ENCODE data around the gene ZMAT5.

Gene ZMAT5

DNA sequence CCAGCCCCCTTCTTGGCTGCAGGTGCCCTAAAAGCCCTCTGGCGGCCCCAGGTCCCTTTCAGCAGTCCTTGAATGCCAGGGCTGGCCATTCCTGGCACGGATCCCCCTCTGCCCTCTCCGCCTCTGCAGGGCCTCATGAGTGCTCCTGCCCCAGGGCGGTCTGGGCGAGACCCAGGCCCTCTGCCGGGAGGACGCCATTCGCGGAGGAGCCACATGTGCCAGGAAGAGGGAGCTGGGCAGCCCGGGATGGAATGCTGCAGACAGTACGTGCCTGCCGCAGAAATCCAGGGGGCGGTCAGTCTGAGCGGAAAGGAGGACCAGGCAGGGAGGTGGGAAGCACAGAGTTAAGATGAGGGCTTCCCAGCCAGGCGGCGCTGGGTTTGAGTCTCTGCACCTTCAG, 44.2 kb downstream of the ZMAT5 start:
- Histone ChIP-seq H3K27ac (no peak overlapping the region), H3K27me3 (replicated peaks) (peaks cover 19% of the 10 kb centered on the region), H3K4me3 (ENCODE audit: low read depth, low read length) (no peak overlapping the region), H3K36me3 (replicated peaks) (no peaks in the 10 kb centered on the region)
- DNase-seq: no peak
- TF ChIP-seq, protein P1, sequence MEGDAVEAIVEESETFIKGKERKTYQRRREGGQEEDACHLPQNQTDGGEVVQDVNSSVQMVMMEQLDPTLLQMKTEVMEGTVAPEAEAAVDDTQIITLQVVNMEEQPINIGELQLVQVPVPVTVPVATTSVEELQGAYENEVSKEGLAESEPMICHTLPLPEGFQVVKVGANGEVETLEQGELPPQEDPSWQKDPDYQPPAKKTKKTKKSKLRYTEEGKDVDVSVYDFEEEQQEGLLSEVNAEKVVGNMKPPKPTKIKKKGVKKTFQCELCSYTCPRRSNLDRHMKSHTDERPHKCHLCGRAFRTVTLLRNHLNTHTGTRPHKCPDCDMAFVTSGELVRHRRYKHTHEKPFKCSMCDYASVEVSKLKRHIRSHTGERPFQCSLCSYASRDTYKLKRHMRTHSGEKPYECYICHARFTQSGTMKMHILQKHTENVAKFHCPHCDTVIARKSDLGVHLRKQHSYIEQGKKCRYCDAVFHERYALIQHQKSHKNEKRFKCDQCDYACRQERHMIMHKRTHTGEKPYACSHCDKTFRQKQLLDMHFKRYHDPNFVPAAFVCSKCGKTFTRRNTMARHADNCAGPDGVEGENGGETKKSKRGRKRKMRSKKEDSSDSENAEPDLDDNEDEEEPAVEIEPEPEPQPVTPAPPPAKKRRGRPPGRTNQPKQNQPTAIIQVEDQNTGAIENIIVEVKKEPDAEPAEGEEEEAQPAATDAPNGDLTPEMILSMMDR (IDR thresholded peaks at IDR 0.05; ENCODE audit: low read depth, low read length, missing control alignments): no peak
- in situ Hi-C loops (cut with HindIII; ENCODE audit: low pct_ligation_motif_present, low sequenced_read_pairs): no loop called here

DNA sequence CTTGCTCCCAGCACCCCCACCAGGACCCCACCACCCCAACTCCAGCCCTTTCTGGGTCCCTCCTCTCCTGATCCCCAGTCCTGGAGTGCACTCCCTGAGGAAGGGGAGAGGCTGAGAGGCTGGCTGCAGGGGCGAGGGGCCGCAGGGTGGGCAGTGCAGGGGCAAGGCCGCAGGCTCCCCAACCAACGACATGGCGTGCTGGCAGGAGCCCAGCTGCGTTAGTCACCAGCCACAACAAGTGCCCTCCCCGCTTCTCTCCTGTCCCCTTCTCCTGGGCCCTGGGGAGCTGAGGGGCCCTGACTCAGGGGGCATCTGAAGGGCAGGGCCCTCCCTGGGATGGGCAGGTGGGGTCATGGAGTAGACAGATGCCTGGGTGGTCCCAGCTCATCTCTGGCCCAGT, 44.7 kb downstream of the ZMAT5 start:
- in situ Hi-C loops (cut with HindIII; ENCODE audit: low pct_ligation_motif_present, low sequenced_read_pairs): no loop called here
- Histone ChIP-seq H3K4me3 (ENCODE audit: low read depth, low read length) (no peak overlapping the region), H3K27me3 (replicated peaks) (peaks cover 19% of the 10 kb centered on the region), H3K36me3 (replicated peaks) (no peaks in the 10 kb centered on the region), H3K27ac (no peak overlapping the region)
- no peak for DNase-seq
- TF ChIP-seq, protein P1 (IDR thresholded peaks at IDR 0.05; ENCODE audit: low read depth, low read length, missing control alignments): no peak

DNA sequence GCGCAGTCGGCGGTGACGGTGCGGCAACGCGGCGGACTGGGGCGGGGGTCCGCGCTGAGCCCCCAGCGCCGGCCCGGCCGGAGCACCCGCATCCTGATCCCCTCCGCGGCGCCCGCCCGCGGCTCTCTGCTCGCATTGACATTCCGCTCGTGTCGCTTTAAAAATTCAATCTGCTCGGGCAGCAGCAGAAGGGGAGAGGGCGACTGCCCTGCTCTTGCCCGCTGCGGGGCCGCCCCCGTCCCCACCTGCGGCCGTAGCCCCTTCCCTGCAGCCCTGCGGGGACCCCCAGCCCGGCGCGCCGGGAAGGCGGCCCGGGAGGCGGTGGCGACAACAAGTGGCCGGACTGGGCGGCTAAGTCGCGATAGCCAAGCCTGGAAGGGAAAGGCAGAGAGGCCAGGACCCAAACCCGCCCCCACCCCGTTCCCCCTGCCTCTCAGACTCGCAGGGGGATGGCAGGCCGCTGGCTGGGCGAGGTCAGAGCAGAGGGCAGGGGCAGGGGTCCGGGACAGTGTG, 45.9 kb downstream of the ZMAT5 start:
- DNase-seq: no peak
- TF ChIP-seq, protein P1 (IDR thresholded peaks at IDR 0.05; ENCODE audit: low read depth, low read length, missing control alignments): no peak
- no peak overlapping the region for H3K27ac ChIP-seq
- H3K27me3 ChIP-seq (replicated peaks): peaks cover 19% of the 10 kb centered on the region
- no peaks in the 10 kb centered on the region for H3K36me3 ChIP-seq (replicated peaks)
- in situ Hi-C loops (cut with HindIII; ENCODE audit: low pct_ligation_motif_present, low sequenced_read_pairs): no loop called here
- no peak overlapping the region for H3K4me3 ChIP-seq (ENCODE audit: low read depth, low read length)

DNA sequence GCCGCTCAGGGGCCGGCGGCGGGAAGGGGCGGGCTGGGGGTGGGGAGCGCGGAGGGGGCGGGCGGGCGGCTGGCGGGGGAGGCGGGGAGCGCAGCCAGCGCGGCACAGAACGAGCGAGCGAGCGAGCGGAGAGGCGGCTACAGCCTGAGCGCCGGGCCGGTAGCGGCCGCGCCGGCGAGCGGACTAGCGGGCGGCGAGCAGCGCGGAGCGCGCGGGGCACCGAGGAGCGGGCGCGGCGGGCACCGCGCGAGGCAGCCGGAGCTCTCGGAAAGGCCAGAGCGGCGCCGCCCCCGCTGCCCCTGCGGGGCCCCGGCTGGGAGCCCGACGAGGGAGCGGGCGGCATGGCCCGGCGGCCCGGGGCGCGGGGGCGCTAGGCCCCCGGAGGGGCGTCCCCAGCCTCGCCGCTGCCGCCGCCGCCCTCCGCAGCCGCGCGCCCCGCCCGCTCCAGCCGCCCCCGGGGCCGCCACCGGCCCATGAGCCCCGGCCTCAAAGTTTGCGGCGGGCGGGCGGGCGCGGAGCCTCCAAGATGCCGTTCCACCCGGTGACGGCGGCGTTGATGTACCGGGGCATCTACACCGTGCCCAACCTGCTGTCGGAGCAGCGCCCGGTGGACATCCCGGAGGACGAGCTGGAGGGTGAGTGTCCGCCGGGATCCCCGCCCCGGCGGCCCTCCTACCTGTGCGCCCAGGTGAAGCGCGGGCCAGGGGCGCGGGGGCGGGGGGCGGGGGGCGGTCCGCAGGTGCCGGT, 46.7 kb downstream of the ZMAT5 start, which contains the start of gene CABP7:
CABP7 (plus strand) TSS at position 105 of the 747 bp plus-strand sequence; CDS start at position 527, 422 bp downstream.
- in situ Hi-C loops (cut with HindIII; ENCODE audit: low pct_ligation_motif_present, low sequenced_read_pairs): no loop called here
- no peak within 1 kb of the TSS for H3K4me3 ChIP-seq (ENCODE audit: low read depth, low read length)
- H3K27me3 ChIP-seq (replicated peaks): peaks cover 19% of the 10 kb centered on the region
- TF ChIP-seq, protein P1 (IDR thresholded peaks at IDR 0.05; ENCODE audit: low read depth, low read length, missing control alignments): no peak
- no peak within 1 kb of the TSS for H3K27ac ChIP-seq
- no peak for DNase-seq
- H3K36me3 ChIP-seq (replicated peaks): no peaks in the 10 kb centered on the region

DNA sequence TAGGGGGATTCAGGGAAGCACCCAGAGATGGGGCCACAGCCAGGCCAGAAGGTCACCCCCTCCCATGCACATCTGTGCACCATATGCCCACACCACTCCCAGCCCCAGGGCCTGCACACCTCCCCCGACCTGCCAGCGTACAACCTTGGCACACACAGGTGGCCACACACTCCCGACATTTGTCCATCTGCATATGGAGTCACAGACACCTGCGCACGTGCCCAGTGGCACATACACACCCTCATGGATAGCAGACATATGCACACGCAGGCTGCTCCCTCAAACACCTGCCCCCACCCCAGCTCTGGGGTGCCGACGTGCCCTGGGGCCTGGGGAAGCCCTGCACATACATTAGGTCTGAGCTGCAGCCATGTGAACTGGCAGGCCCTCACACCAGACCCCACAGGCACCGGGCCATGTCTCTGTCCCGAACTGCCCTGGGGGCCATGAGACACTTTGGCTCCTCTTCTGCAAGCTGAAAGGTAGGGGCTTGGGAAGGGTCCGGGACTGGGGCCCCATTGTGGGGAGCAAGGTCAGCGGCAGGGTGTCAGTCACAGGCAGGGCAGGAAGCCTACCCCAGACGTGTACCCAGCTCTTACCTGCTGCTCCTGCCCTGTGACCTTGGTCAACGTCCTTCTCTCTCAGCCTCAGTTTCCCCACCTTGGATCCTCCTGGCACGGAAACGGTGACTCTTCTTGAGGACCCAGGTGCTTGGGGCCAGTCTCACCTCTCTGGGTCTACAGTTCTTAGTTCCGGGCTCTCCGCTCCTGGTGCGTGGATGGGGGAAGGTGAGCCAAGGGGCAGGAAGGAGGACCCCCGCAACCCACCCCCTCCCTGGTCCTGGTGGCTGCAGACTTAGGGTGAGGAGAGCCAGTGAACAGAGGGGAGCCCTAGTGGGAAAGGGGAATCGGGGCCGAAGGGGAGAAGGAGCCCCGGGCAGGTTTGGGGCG, 47.6 kb downstream of the ZMAT5 start:
- TF ChIP-seq, protein P1 (IDR thresholded peaks at IDR 0.05; ENCODE audit: low read depth, low read length, missing control alignments): no peak
- in situ Hi-C loops (cut with HindIII; ENCODE audit: low pct_ligation_motif_present, low sequenced_read_pairs): no loop called here
- peaks cover 19% of the 10 kb centered on the region for H3K27me3 ChIP-seq (replicated peaks)
- H3K4me3 ChIP-seq (ENCODE audit: low read depth, low read length): no peak overlapping the region
- DNase-seq: no peak
- no peak overlapping the region for H3K27ac ChIP-seq
- no peaks in the 10 kb centered on the region for H3K36me3 ChIP-seq (replicated peaks)

Measured in brain microvascular endothelial cell (primary cell).